OCI-LY7 (cell line): ENCODE results near the gene PSMD1. TPM values are rescaled to one million over a fixed set of nuclear protein-coding genes. Genes with fewer than 3 reads are reported as not detected.

ENCODE experiments used
- BruUV-seq: library from RNA; stranded (reverse); fragments of 400-500 nt; replicated peaks from 2 replicates; lab custom pipeline; 2021; lab: Mats Ljungman, UMichigan
- CTCF ChIA-PET: fragments of 300-600 bp; sonication (Branson Sonifier 250); formaldehyde crosslinking; loops from one replicate; lab custom pipeline; 2022; ENCODE audit warnings: antibody characterized with exemption; ENCODE audit not compliant: unreplicated experiment; lab: Charles Lee
- POLR2A ChIA-PET: fragments of 300-600 bp; sonication (Branson Sonifier 250); formaldehyde crosslinking; loops from one replicate; lab custom pipeline; 2022; ENCODE audit warnings: antibody characterized with exemption; lab: Charles Lee
- DNase-seq: peaks from one replicate; pipeline ENCODE4 v3.0.0-alpha.2; 2015; ENCODE audit warnings: low spot score
- H2AFZ ChIP-seq: fragments of 200-600 bp; sonication (generic), shearing (Covaris generic); 2 replicates; pipeline ENCODE4 v1.6.1; 2014; ENCODE audit warnings: mild to moderate bottlenecking, antibody characterized with exemption, low read length, moderate library complexity
- H3K27ac ChIP-seq: fragments of 200-600 bp; sonication (generic); 2 replicates; pipeline ENCODE4 v1.5.1; 2014; ENCODE audit warnings: mixed run types, low read depth, mild to moderate bottlenecking, moderate library complexity, low read length, inconsistent platforms; ENCODE audit not compliant: poor library complexity, severe bottlenecking
- H3K36me3 ChIP-seq: fragments of 200-600 bp; sonication (generic); 2 replicates; pipeline ENCODE4 v1.6.1; 2014; ENCODE audit warnings: mild to moderate bottlenecking, antibody characterized with exemption, low read length, moderate library complexity, mixed read lengths; ENCODE audit not compliant: insufficient read depth
- H3K4me1 ChIP-seq: fragments of 200-600 bp; sonication (generic); 2 replicates; pipeline ENCODE4 v1.5.1; 2014; ENCODE audit warnings: mild to moderate bottlenecking, low read length; ENCODE audit not compliant: insufficient read depth, poor library complexity, severe bottlenecking
- H3K4me2 ChIP-seq: fragments of 200-600 bp; sonication (generic); 2 replicates; pipeline ENCODE4 v1.6.1; 2014; ENCODE audit warnings: mild to moderate bottlenecking, low read length
- H3K4me3 ChIP-seq: fragments of 200-600 bp; sonication (generic); 2 replicates; pipeline ENCODE4 v1.5.1; 2014; ENCODE audit warnings: mild to moderate bottlenecking, low read depth, low read length; ENCODE audit not compliant: poor library complexity, severe bottlenecking
- H3K79me2 ChIP-seq: fragments of 200-600 bp; sonication (generic); 2 replicates; pipeline ENCODE4 v1.6.1; 2016; ENCODE audit warnings: low read depth, mild to moderate bottlenecking, low read length, moderate library complexity, mixed read lengths; ENCODE audit not compliant: insufficient read depth
- H3K9me2 ChIP-seq: fragments of 200-600 bp; sonication (generic); 2 replicates; pipeline ENCODE4 v1.6.1; 2016; ENCODE audit warnings: mild to moderate bottlenecking, low read length, mixed read lengths; ENCODE audit not compliant: insufficient read depth
- H3K9me3 ChIP-seq: fragments of 200-600 bp; sonication (generic); 2 replicates; pipeline ENCODE4 v1.6.1; 2014; ENCODE audit warnings: mild to moderate bottlenecking, mixed run types, low read length, mixed read lengths
- H4K20me1 ChIP-seq: fragments of 200-600 bp; sonication (generic); 2 replicates; pipeline ENCODE4 v1.6.1; 2014; ENCODE audit warnings: mild to moderate bottlenecking, antibody characterized with exemption, low read length, moderate library complexity, mixed read lengths; ENCODE audit not compliant: insufficient read depth
- EZH2phosphoT487 ChIP-seq: fragments of 200-600 bp; sonication (generic); IDR thresholded peaks from 2 replicates; pipeline ENCODE4 v1.6.1; 2018; ENCODE audit warnings: low read depth, borderline replicate concordance, mild to moderate bottlenecking, mixed run types, antibody characterized with exemption, low read length, moderate library complexity, mixed read lengths
- intact Hi-C: fragments of 100-400 bp; cut with micrococcal nuclease; formaldehyde crosslinking; loops from one replicate; pipeline ENCODE4 v1.10.0; 2022; ENCODE audit not compliant: unreplicated experiment
- total RNA-seq, 2 experiments: library from RNA; depleted of rRNA in 1 of 2; stranded (reverse); fragments of >200 nt in 1 of 2; shearing (Covaris generic) in 1 of 2; gene quantifications; 2 replicates each; pipeline ENCODE4 v1.2.3, GENCODE V29; 2014 to 2022
- TF ChIP-seq, protein P1 (sequence below): fragments of 200-600 bp; sonication (generic); conservative IDR thresholded peaks from 2 replicates; pipeline ENCODE4 v1.5.1; 2014; ENCODE audit warnings: mild to moderate bottlenecking, antibody characterized with exemption, low read length, moderate library complexity, mixed read lengths

PSMD1 gene
- total RNA-seq, 2 experiments from 2014 or later = 60.5 to 105 TPM

DNA sequence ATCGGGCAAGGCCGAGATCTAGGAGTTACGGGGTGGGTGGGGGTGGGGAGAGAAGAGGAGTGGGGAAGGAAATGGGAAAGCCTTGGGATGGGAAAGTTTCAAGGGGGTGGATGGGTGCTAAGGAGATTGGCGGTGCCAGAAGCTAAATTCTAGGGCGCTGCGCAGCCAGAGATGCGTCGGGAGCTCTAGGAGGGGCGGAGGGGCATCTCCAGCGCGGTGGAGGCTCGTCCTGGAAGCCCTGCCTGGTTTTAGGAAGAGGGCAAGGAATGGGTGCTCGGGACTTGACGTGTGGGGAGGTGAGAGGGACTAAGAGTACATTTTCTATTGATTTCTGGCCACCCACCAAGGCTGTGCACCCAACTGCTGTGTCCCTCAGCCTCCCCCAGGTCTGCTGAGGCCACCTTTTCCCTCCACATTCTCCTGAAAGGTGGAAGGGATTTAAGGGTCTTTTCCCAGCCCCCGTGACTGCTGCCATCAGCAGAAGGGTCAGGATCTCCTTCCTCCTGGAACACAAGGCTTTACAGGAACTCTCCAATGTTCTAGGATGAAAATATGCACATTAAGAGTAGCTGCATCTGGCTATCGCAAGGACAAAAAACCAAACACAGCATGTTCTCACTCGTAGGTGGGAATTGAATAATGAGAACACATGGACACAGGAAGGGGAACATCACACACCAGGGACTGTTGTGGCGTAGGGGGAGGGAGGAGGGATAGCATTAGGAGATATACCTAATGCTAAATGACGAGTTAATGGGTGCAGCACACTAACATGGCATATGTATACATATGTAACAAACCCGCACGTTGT lies 18.0 kb upstream of the PSMD1 start:
- Histone ChIP-seq H2AFZ (no peak overlapping the region), H3K9me3 (no peaks in the 10 kb centered on the region), H4K20me1 (no peaks in the 10 kb centered on the region), H3K4me3 (no peak overlapping the region), H3K79me2 (no peaks in the 10 kb centered on the region), H3K9me2 (no peaks in the 10 kb centered on the region), H3K4me1 (peaks cover 13% of the 10 kb centered on the region), H3K36me3 (no peaks in the 10 kb centered on the region), H3K27ac (no peak overlapping the region), H3K4me2 (no peak overlapping the region)
- ChIA-PET POLR2A (interaction anchor here (0.5 kb wide), 1 partner anchor 147 kb away, joined by 4 read pairs; no protein-coding TSS in a partner anchor), CTCF (no interaction called here)
- no TSS peak for BruUV-seq
- DNase-seq = no peak
- intact Hi-C loops = no loop called here
- TF ChIP-seq, protein P1, sequence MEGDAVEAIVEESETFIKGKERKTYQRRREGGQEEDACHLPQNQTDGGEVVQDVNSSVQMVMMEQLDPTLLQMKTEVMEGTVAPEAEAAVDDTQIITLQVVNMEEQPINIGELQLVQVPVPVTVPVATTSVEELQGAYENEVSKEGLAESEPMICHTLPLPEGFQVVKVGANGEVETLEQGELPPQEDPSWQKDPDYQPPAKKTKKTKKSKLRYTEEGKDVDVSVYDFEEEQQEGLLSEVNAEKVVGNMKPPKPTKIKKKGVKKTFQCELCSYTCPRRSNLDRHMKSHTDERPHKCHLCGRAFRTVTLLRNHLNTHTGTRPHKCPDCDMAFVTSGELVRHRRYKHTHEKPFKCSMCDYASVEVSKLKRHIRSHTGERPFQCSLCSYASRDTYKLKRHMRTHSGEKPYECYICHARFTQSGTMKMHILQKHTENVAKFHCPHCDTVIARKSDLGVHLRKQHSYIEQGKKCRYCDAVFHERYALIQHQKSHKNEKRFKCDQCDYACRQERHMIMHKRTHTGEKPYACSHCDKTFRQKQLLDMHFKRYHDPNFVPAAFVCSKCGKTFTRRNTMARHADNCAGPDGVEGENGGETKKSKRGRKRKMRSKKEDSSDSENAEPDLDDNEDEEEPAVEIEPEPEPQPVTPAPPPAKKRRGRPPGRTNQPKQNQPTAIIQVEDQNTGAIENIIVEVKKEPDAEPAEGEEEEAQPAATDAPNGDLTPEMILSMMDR = no peak
- no peak for TF ChIP-seq EZH2phosphoT487

DNA sequence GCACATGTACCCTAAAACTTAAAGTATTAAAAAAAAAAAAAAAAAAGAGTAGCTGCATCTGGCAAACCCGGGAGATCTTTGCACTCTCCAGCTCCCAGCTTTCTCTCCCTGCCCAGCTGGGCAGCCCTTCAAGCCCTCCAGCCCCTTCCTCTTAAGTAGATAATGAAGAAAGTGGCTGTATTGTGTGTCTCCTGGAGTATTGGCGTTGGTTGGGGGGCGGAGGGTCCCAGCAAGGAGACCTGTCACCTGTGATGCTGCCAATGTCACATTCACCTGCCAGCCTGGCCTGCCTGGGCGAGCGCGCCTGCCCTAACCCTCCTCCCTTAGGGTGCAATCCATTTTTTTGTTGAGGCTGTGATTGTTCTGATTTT lies 17.4 kb upstream of the PSMD1 start:
- intact Hi-C loops = no loop called here
- ChIA-PET CTCF (no interaction called here), POLR2A (interaction anchor here (0.5 kb wide), 1 partner anchor 148 kb away, joined by 4 read pairs; no protein-coding TSS in a partner anchor)
- Histone ChIP-seq H3K4me1 (peaks cover 9% of the 10 kb centered on the region), H3K27ac (no peak overlapping the region), H3K9me3 (no peaks in the 10 kb centered on the region), H3K9me2 (no peaks in the 10 kb centered on the region), H3K36me3 (no peaks in the 10 kb centered on the region), H3K79me2 (no peaks in the 10 kb centered on the region), H3K4me3 (no peak overlapping the region), H2AFZ (no peak overlapping the region), H3K4me2 (no peak overlapping the region), H4K20me1 (no peaks in the 10 kb centered on the region)
- BruUV-seq = no TSS peak
- no peak for DNase-seq
- TF ChIP-seq, protein P1 = no peak

DNA sequence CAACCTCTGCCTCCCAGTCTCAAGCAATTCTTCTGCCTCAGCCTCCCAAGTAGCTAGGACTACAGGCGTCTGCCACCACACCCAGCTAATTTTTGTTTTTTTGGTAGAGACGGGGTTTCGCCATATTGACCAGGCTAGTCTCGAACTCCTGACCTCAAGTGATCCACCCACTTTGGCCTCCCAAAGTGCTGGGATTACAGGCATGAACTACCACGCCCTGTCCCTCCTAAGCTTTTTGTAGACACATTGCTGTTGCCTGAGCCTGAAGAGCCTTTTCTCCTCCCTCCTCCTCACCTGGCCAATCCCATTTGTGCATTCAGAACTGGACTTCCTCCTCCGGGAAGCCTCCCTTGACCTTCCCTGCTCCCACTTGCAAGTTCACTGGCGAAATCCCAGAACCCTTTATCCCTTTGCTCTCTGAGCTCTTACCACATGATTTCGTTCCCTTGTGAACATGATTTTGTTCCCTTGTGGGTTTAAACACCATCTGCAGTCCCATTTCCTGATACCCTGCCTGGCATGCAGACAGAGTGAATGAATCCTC lies 16.8 kb upstream of the PSMD1 start:
- H3K27ac ChIP-seq = no peak overlapping the region
- H2AFZ ChIP-seq = no peak overlapping the region
- no peaks in the 10 kb centered on the region for H3K9me2 ChIP-seq
- CTCF ChIA-PET = no interaction called here
- H3K9me3 ChIP-seq = no peaks in the 10 kb centered on the region
- TF ChIP-seq EZH2phosphoT487 = no peak
- TF ChIP-seq, protein P1 = no peak
- no peaks in the 10 kb centered on the region for H3K79me2 ChIP-seq
- H3K4me2 ChIP-seq = no peak overlapping the region
- H3K4me3 ChIP-seq = no peak overlapping the region
- H3K4me1 ChIP-seq = peaks cover 3% of the 10 kb centered on the region
- no peaks in the 10 kb centered on the region for H4K20me1 ChIP-seq
- no peaks in the 10 kb centered on the region for H3K36me3 ChIP-seq
- BruUV-seq = no TSS peak
- POLR2A ChIA-PET = no interaction called here
- intact Hi-C loops = no loop called here
- DNase-seq = no peak
